Bone marrow (tissue), 2 donors: Measurements from ENCODE around the gene LIPG.
"Not testable (repeated sequence)": the region's sequence is repeated elsewhere in the genome, so short reads cannot be mapped to it uniquely, and the experiment has no call there.

Experiments
- DNase-seq, 2 donors: peaks; one replicate each; lab custom pipeline; 2025; lab: John Stamatoyannopoulos, UW

Gene LIPG

DNA sequence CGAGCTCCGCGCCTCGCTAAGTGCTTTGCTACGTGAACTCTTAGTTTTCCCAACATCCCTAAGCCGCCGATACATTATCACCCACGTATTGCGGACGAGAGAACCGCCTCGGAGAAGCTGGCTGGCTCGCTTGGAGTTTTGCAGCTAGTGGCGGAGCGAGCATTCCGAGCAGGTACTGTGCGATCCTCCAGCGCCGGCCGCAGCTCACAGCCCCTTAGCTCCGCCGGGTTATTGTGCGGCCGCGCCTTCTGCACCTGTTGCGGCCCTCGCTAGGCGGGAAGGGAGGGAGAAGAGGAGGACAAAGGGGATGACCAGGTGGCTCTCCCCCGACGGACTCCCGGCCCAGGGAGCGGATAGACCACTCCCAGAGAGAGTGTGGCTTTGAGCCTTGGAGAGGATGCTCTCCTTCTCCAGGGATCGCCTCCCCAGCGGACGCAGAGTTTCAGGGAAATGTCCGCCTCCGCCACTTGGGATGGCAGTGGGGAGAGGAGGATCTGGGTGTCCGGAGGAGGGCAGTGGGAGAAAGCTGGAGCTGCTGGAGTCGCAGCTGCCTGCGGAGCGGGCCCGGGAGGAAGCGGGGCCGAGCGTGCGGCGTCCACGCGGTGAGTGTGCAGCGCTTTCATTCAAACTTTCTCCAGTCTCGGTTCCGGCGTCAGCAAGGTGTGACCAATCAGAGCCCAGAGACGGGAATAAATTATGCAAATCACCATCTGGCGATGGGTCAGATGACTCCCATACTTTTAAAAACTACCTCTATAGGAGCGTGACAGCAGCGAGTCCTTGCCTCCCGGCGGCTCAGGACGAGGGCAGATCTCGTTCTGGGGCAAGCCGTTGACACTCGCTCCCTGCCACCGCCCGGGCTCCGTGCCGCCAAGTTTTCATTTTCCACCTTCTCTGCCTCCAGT, at the start of gene LIPG:
Gene LIPG, plus strand, starts transcription at position 769 of the 905 bp plus-strand sequence. CDS start 252 bp downstream, outside the sequence.
- no peak for DNase-seq

DNA sequence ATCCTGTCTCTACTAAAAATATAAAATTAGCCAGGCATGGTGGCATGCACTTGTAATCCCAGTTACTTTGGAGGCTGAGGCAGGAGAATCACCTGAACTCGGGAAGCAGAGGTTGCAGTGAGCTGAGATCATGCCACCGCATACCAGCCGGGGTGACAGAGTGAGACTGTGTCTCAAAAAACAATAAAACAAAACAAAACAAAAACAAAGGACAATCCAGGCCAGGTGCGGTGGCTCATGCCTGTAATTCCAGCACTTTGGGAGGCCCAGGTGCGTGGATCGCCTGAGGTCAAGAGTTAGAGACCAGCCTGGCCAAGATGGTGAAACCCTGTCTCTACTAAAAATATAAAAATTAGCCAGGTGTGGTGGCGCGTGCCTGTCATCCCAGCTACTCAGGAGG, 49.0 kb upstream of the LIPG start:
- DNase-seq, result not testable (repeated sequence)

DNA sequence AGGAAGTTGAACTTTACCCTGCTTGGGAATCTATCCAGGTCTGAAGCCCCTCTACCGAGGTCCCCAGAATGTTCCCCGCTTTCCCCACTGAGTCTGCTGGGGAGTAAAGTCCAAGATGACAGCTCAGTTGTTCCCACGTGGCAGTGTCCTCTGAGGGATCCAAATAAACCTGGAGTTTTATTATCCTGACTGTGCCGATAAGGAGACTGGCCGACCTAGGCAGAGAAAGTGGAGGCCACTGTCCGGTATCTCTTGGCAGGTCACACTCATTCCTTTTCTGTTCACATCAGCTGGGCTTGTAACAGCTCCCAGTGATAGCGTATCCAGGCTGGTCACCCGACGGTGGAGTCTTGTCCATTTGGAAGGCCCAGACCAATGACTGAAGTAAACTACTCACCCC, 47.3 kb upstream of the LIPG start:
- no peak for DNase-seq

GRCh38 chr18:49515003-49515402, 46.9 kb upstream of the LIPG start:
- DNase-seq, result not testable (repeated sequence)

GRCh38 chr18:49515516-49515915, 46.3 kb upstream of the LIPG start:
- no peak for DNase-seq

DNA sequence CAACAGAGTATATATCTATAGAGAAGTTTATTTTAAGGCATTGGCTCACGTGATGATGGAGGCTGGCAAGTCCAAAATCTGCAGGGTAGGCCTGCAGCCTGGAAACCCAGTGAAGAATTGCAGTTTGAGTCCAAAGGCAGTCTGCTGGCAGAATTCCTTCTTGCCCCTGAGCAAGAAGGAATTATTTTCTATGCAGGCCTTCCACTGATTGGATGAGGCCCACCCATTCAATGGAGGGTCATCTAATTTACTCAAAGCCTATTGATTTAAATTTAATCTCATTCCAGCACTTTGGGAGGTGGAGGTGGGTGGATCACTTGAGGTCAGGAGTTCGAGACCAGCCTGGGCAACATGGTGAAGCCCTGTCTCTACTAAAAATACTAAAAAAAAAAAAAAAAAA, 44.4 kb upstream of the LIPG start:
- no peak for DNase-seq

- no peak for DNase-seq
Measured at GRCh38 chr18:49519101-49519971, 42.5 kb upstream of the LIPG start.

DNA sequence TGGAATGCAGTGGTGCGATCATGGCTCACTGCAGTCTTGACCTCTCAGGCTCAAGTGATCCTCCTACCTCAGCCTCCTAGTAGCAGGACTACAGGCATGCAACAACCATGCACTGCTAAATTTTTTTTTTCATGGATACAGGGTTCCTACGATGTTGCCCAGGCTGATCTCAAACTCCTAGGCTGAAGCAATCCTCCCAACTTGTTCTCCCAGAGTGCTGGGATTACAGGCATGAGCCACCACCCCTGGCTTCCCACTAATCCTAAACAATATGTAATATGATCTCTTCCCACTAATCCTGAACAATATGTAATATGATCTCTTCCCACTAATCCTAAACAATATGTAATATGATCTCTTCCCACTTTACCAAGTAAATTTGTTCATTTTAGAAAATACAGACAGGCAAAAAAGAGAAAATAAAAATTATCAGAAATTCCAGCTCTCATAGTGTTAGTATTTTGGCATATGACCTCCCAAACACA, 41.2 kb upstream of the LIPG start:
- DNase-seq, result no peak

GRCh38 chr18:49521216-49521835, 40.5 kb upstream of the LIPG start:
- DNase-seq, result no peak

GRCh38 chr18:49523580-49524093, 38.2 kb upstream of the LIPG start:
- not testable (repeated sequence) for DNase-seq

GRCh38 chr18:49524349-49524748, 37.5 kb upstream of the LIPG start:
- no peak for DNase-seq

DNA sequence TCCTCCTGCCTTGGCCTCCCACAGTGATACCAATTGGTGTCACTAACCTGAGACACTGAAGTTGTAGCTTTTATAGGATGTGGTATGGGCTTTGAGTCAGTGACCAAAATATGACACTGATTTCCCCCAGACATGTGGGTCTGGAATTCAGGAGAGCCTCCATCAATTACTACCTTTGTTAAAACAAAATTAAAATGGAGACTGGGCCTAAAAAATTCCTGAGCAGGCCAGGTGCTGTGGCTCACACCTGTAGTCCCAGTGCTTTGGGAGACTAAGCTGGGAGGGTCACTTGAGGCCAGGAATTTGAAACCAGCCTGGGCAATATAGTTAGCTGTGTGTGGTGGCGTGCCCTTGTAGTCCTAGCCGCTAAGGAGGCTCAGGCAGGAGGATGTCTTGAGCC, 36.9 kb upstream of the LIPG start:
- no peak for DNase-seq

DNA sequence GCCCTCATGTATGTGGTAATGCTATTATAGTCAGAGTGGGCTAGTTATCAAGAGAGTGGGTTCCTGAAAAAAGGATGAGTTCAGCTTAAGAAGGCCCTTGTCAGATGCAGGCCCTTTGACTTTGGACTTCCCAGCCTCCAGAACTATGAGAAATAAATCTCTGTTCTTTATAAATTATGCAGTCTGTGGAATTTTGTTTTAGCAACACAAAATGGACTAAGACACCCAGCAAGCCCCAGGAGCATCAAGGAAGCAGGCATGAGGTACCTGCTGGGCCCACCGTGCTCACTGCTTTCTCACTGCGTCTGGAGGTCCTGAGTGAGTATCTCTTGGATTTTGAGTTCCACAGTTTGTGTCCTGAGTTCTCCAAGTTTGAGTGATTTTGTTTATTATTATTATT, 35.9 kb upstream of the LIPG start:
- DNase-seq, result no peak

GRCh38 chr18:49527631-49528327, 34.1 kb upstream of the LIPG start:
- DNase-seq, result no peak

DNA sequence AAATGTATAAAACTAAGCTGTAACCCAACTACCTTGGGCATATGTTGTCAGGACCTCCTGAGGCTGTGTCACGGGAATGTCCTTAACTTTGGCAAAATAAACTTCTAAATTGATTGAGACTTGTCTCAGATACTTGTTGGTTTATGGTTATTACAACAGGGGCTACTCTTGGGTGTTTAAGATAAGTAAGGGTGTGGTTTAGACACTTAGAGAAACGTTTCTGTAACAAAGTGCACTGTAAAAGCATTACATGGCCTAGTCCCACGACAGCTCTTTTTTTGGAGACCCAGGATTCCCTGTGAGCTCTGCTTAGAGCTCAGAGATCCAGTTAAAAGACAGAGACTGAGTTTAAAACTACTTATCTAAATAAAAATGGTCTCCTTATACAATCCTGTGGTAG, 32.3 kb upstream of the LIPG start:
- no peak for DNase-seq

GRCh38 chr18:49531678-49532153, 30.1 kb upstream of the LIPG start:
- DNase-seq, result no peak

DNA sequence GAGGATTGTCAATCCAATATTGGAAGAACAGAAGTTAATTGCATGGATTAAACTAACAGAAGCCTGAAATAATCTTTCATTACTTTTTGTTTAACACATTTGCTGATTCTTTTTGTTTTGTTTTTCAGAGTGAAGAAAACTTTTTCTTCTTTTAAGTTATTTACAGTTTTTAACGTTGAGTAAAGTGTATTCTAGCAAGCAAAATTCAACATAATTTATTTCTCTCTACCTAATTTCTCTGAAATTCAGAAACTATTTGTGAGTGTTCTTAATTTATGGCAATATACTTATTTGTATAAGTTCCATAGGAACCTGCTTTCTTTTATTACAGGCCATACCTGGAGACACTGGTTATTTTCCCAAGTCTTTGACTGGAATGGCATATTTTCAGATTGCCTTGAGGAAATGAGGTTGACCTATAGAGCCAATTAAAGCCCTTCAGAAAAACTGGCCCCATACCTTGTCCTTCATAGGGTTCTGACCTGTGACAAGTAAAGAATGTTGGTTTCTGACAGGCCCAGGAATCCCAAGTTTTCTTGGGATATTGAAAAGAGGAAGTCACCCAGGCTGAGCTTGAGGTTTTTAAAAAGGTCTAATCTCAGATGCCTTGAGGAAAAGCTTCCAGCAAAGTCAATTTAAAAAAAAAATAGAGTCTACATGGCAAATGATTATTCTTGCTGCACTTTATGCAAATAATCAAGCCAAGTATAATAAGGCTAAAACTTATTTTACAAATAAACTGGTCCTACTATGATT, 26.8 kb upstream of the LIPG start:
- DNase-seq, result no peak

DNA sequence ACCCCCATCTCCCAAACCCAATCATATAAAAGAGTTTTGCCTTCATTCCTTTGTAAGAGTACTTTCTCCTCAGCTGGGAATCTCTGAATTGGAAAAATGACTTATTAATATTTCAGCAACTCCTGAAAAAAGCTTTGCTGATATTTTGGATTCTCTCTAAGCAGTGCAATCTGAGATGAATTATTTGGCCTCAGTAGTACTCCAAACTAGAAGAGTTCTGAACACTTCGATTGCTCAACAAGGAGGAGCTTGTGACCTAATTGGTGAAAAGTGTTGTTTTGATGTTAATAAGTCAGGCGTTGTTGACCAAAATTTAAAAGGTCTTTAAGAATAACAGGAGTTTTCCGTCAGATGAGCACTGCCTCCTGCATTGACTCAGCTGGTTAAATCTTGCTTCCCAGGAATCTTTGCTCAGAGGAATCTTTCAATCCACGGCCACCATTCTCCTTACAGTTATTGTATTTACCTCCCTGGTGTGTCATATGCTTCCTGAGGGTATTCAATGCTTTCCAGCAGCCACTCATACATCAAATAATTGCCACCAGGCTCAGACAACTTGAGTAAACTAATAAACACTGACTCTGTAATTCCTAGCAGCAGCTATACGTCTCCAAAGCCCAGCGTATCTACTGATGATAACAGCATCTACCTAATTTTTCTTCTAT, 24.5 kb upstream of the LIPG start:
- no peak for DNase-seq

DNA sequence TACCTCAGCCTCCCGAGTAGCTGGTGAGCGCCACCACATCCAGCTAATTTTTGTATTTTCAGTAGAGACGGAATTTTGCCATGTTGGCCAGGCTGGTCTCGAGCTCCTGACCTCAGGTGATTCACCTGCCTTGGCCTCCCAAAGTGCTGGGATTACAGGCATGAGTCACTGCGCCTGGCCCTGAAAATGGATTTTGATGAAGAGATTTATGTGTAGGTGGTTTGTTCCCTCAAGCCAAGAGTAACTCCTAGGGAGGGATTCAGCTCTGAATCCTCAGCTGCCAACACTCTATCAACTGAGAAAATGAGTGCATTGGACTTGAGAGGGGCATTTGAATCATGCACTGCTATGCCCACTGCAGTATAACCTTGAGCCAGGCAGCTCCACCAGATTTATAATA, 17.5 kb upstream of the LIPG start:
- no peak for DNase-seq

DNA sequence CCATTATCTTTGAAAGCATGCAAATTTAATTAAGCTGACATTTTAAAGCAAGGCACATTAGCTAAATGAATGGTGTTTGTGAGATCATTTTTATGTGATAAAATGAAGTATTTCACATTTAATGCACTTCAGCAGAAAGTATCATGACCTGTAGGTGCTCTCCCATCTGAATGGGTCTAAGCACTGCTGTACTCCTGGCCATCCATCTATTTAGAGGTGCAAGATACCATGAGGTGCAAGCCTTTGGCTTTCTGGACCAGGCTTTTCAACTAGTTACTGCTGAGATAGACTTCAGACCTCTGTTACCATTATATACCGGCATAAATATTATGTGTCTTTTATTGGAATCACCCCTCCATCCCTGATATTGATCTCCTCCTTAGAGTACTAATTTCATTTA, 15.6 kb upstream of the LIPG start:
- DNase-seq, result no peak
